ENCODE measurements around the gene HOXA10. TPM values are rescaled to one million over a fixed set of nuclear protein-coding genes. Genes with fewer than 3 reads are reported as not detected.

HOXA10 gene
- total RNA-seq, 1 donor from 2014 or later: not detected

GRCh38 chr7:27123007-27123476, 51.1 kb downstream of the HOXA10 start:
- intact Hi-C loops (cut with micrococcal nuclease): no loop called here
- H3K27ac ChIP-seq (replicated peaks): no peak overlapping the region
- H3K4me3 ChIP-seq: peak overlapping the region; percentile 32

GRCh38 chr7:27122077-27122910, 51.8 kb downstream of the HOXA10 start:
- peak overlapping the region; percentile 32 for H3K4me3 ChIP-seq
- H3K36me3 ChIP-seq: no peaks in the 10 kb centered on the region
- TF ChIP-seq CTCF (IDR thresholded peaks at IDR 0.05; ENCODE audit: borderline replicate concordance): no peak
- no peaks in the 10 kb centered on the region for H3K9me3 ChIP-seq (replicated peaks)
- no peak for DNase-seq
- H3K4me1 ChIP-seq: peaks cover 10% of the 10 kb centered on the region
- intact Hi-C loops (cut with micrococcal nuclease): no loop called here
- H3K27ac ChIP-seq (replicated peaks): peak overlapping the region; percentile 53
- H3K27me3 ChIP-seq (ENCODE audit: low read depth): peaks cover 98% of the 10 kb centered on the region

More at GRCh38 chr7:27123007-27123476, 51.1 kb downstream of the HOXA10 start:
- Histone ChIP-seq H3K27me3 (ENCODE audit: low read depth) (peaks cover 98% of the 10 kb centered on the region), H3K9me3 (replicated peaks) (no peaks in the 10 kb centered on the region), H3K36me3 (no peaks in the 10 kb centered on the region), H3K4me1 (peaks cover 3% of the 10 kb centered on the region)
- DNase-seq: no peak
- no peak for TF ChIP-seq CTCF (IDR thresholded peaks at IDR 0.05; ENCODE audit: borderline replicate concordance)

- Histone ChIP-seq H3K27ac (replicated peaks) (peak overlapping the region; percentile 53), H3K4me1 (peaks cover 10% of the 10 kb centered on the region), H3K4me3 (peak overlapping the region; percentile 32), H3K27me3 (ENCODE audit: low read depth) (peaks cover 98% of the 10 kb centered on the region), H3K36me3 (no peaks in the 10 kb centered on the region), H3K9me3 (replicated peaks) (no peaks in the 10 kb centered on the region)
- no peak for TF ChIP-seq CTCF (IDR thresholded peaks at IDR 0.05; ENCODE audit: borderline replicate concordance)
- DNase-seq: no peak
- intact Hi-C loops (cut with micrococcal nuclease): no loop called here
Measured at GRCh38 chr7:27121684-27122076, 52.4 kb downstream of the HOXA10 start.

Small RNA genes lying within 50 kb of the gene (microRNA-seq; reads per million reads assigned to microRNA genes)
- gene MIR196B: 6.6 reads per million, percentile 19 among the genes with 10 or more reads in this experiment

Other genes with a start within 250 kb of the HOXA10 start
- gene HOXA1, start 78.3 kb downstream of the HOXA10 start, total RNA-seq: not detected
- gene HOXA2, start 71.6 kb downstream of the HOXA10 start, total RNA-seq: not detected
- gene HOXA4, start 43.6 kb downstream of the HOXA10 start, total RNA-seq: not detected
- not detected for gene HOXA5, start 30.6 kb downstream of the HOXA10 start, total RNA-seq
- gene HOXA6, start 26.5 kb downstream of the HOXA10 start, total RNA-seq: not detected
- gene HOXA3, start 21.7 kb downstream of the HOXA10 start, total RNA-seq: not detected
- gene HOXA7, start 17.6 kb downstream of the HOXA10 start, total RNA-seq: 0.36 TPM
- gene HOXA9, start 8.8 kb downstream of the HOXA10 start, total RNA-seq: not detected
- not detected for gene HOXA11, start 10.9 kb upstream of the HOXA10 start, total RNA-seq
- not detected for gene HOXA13, start 25.8 kb upstream of the HOXA10 start, total RNA-seq
- gene EVX1, start 68.5 kb upstream of the HOXA10 start, total RNA-seq: not detected